ENCODE measurements around the gene SLC25A34.

Gene SLC25A34

DNA sequence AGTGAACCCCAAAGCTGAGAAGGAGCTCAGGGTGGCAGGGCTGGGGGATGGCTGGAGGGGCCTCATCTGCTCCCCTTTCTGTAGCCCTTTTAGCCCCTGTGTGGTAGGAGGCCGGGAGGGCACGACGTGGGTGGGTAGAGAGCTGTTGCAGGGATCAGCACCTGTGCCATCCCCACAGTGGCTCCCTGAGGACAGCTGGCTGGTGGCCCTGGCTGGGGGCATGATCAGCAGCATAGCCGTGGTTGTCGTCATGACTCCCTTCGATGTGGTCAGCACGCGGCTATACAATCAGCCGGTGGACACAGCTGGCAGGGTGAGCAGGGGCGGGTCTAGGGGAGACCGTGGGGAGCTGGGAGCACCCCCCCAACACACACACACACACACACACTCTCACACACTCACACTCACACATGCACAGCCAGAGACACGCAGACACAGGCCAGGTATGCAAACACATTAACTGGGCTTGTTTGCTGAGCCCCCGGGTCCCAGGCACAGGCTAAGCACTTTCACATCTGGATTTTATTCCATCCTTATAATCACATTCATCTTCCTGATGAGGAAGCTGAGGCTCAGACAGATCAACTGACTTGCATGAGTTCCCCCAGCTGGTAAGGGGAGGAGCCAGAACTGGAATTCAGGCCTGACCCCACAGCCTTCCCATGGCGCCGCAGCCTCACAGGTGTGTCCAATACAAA lies 2.5 kb downstream of the SLC25A34 start:
- DNase-seq (ENCODE audit: low spot score) = no peak
- TF ChIP-seq, protein P1, sequence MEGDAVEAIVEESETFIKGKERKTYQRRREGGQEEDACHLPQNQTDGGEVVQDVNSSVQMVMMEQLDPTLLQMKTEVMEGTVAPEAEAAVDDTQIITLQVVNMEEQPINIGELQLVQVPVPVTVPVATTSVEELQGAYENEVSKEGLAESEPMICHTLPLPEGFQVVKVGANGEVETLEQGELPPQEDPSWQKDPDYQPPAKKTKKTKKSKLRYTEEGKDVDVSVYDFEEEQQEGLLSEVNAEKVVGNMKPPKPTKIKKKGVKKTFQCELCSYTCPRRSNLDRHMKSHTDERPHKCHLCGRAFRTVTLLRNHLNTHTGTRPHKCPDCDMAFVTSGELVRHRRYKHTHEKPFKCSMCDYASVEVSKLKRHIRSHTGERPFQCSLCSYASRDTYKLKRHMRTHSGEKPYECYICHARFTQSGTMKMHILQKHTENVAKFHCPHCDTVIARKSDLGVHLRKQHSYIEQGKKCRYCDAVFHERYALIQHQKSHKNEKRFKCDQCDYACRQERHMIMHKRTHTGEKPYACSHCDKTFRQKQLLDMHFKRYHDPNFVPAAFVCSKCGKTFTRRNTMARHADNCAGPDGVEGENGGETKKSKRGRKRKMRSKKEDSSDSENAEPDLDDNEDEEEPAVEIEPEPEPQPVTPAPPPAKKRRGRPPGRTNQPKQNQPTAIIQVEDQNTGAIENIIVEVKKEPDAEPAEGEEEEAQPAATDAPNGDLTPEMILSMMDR (IDR thresholded peaks at IDR 0.05; ENCODE audit: extremely low read depth, missing control alignments) = no peak

DNA sequence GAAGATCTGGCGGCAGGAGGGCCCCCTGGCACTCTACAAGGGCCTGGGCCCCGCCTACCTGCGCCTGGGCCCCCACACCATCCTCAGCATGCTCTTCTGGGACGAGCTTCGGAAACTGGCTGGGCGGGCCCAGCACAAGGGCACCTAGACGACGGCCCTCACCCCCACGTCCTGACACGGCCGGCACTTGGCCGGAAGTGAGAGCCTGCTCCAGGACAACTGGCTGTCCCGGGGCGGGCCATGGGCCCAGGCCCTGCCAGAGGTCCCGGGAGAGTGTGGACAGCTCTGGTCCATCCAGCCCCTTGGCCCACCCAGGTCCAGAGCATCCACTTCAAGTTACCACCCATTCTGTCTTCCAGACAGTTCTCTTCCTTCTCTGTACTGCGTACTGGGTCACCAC lies 3.2 kb downstream of the SLC25A34 start:
- DNase-seq (ENCODE audit: low spot score) = no peak
- TF ChIP-seq, protein P1 (IDR thresholded peaks at IDR 0.05; ENCODE audit: extremely low read depth, missing control alignments) = no peak

DNA sequence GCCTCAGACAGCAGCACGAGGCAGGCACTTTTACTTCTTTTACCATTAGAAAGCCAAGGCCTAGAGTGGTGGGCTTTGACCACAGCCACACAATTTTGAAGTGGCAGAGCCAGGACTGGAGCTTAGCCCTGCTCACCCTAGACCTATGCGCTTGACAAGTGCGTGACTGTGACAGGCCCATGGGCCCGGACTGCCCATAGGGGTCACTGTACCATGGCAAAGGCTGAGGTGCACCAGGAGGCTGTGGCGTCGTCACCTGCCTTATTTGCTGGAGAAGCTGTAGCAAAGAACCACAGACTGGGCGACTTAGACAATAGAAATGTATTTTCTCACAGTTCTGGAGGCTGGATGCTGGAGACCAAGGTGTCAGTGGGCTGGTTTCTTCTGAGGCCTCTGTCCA lies 3.7 kb downstream of the SLC25A34 start:
- TF ChIP-seq, protein P1 (IDR thresholded peaks at IDR 0.05; ENCODE audit: extremely low read depth, missing control alignments) = no peak
- no peak for DNase-seq (ENCODE audit: low spot score)

DNA sequence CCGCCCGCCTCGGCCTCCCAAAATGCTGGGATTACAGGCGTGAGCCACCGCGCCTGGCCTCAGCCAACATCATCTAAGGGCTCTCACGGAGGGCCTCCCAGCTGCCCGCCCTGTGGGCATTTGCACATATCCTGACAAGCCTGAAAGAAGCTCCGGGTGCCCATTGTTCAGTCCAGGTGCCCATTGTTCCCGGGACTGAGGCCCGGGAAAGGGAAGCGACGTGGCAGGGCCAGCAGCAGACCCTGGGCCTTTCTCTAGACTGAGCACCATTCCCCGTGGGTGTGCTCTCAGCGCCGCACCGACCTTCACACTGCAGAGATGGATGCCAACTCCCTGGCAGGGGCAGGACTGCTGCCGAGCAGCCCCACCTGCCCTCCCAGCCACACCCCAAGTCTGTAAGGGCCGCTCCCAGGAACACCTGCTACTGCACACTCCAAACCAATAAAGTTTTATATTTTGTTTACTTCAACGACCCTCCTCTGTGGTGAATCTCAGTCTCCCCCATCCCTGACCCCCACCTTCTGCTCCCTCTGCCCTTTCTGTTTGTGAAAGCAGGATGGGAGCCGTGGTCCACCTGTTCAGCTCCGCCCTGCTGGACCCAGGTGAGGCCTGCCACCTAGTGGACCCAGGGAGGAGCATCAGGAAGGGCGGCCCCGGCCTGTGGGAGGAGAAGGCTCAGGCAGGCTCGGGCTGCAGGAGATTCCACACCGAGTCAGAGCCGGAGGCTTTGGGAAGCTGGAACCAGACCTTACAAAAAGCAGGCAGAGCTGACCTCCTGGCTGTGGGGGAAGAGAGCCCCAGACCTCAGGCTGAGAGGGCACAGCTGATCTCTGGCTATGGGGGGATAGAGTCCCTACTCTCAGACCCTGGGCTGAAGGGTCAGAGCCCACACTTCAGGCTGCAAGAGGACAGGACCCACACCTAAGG lies 5.1 kb downstream of the SLC25A34 start:
- DNase-seq (ENCODE audit: low spot score) = peak; percentile 93
- TF ChIP-seq, protein P1 (IDR thresholded peaks at IDR 0.05; ENCODE audit: extremely low read depth, missing control alignments) = peak; percentile 80

DNA sequence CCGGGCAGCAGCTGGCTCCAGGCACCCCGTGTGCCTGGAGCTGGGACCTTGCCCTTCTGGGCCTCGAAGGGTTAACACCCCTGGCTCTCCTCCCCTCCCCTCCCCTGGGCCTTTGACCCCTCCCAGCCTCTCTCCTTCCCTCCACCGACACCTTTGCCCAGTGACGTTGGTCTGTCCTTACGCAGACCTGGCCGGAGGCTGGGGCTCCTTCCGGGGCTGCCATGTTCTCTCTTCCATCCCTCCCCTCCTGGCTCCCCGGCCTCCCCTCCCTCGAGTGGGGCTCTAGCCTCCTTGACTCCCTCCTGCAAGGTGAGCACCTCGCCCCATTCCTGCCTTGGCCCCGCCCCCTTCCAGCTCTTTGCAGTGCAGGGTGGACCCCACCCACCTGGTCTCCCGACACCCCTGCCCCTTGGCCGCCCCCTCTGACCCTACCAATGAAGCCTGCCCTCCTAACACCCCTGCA lies 6.3 kb downstream of the SLC25A34 start, which contains the start of gene TMEM82:
Gene TMEM82, plus strand, starts transcription at position 161 of the 463 bp plus-strand sequence. Its CDS starts 61 bp downstream, at position 222.
- TF ChIP-seq, protein P1 (IDR thresholded peaks at IDR 0.05; ENCODE audit: extremely low read depth, missing control alignments) = no peak

DNA sequence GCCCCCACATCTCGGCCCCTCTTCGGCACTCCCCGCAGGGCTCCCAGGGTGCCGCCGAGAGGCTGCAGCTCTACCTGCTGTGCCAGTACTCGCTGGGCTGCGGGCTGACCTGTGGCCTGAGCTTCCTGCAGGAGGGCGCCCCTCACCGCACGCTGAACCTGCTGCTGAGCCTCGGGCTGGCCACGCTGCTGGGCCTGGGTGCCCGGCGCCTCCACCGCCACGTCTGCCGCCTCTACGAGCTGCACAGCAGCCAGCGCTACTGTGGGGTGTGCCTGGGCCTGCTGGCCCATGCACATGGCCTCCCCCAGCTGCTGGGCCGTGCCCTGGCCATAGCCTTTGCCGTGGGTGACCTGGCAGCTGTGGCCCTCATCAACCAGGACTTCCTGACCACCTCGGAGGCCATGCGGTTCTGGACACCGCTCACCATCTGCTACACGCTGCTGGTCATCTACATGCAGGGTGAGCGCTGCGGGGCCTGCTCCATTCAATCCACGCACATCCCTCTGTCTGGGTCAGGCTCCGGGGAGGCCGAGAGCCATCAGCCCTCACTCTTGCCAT lies 8.1 kb downstream of the SLC25A34 start:
- DNase-seq (ENCODE audit: low spot score) = no peak
- TF ChIP-seq, protein P1 (IDR thresholded peaks at IDR 0.05; ENCODE audit: extremely low read depth, missing control alignments) = no peak

More for the DNA sequence above, 6.3 kb downstream of the SLC25A34 start, which contains the start of gene TMEM82:
- DNase-seq (ENCODE audit: low spot score) = no peak

Measured in GM20000 (cell line).